ENCODE data around the gene AMZ1.

DNA sequence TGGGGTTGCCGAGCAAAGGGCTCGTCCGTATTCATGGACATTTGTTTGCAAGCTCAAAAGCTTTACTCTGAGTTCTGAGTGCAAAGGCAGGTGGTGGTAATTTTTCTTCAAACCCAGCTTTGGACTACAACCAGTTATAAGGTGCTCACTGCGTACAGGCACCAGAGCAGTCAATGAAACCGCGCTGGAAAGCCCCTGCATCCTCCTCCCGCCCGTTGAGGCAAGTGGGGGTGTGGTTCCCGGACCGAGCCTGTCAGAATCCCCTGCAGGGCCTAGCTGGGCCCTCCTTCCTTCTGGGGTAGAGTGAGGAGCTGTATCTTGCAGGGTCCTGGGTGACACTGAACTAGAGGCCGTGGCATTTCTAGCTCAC is 22.3 kb downstream of the AMZ1 start:
- no peak for TF ChIP-seq POLR2AphosphoS5 (IDR thresholded peaks at IDR 0.05; ENCODE audit: low read depth, low read length)
- peak; percentile 20; the same call in 1 of the 2 replicates for TF ChIP-seq TAF1 (IDR thresholded peaks at IDR 0.05; ENCODE audit: low read depth, low read length)
- TF ChIP-seq POLR2A (IDR thresholded peaks at IDR 0.05; ENCODE audit: low read depth, low read length) = peak; percentile 44; the same call in 1 of the 2 replicates
- TF ChIP-seq PAX5 (IDR thresholded peaks at IDR 0.05; ENCODE audit: insufficient read depth, low read length, severe bottlenecking) = no peak
- TF ChIP-seq SPI1 (IDR thresholded peaks at IDR 0.05; ENCODE audit: low read depth, low read length) = no peak

All from GM12891 (cell line).